GM23338 (cell line): ENCODE data around the gene AP1S3. TPM values are rescaled to one million over a fixed set of nuclear protein-coding genes. Genes with fewer than 3 reads are reported as not detected.

Experiments used
- ATAC-seq: fragments of 200-7000 bp; cut with Tn5 transposase; 3 replicates; pipeline ENCODE4 v1.9.1; 2020
- DNase-seq: peaks from one replicate; pipeline ENCODE4 v3.0.0-alpha.2; 2015; ENCODE audit warnings: low spot score
- H2AFZ ChIP-seq: fragments of 200-600 bp; sonication (generic); 2 replicates; pipeline ENCODE4 v1.8.0; 2016; ENCODE audit warnings: antibody characterized with exemption, mild to moderate bottlenecking, moderate library complexity
- H3F3A ChIP-seq: fragments of 200-600 bp; sonication (generic); replicated peaks from 2 replicates; pipeline ENCODE4 v1.8.0; 2017; ENCODE audit warnings: antibody characterized with exemption, mixed run types, low read depth
- H3K27ac ChIP-seq: fragments of 200-600 bp; sonication (generic); 2 replicates; pipeline ENCODE4 v1.6.1; 2016; ENCODE audit warnings: low read depth
- H3K27me3 ChIP-seq: fragments of 200-600 bp; sonication (generic); 2 replicates; pipeline ENCODE4 v1.8.0; 2016; ENCODE audit warnings: mild to moderate bottlenecking, mixed run types, moderate library complexity; ENCODE audit not compliant: insufficient read depth
- H3K36me3 ChIP-seq: fragments of 200-600 bp; sonication (generic); 2 replicates; pipeline ENCODE4 v1.8.0; 2016; ENCODE audit warnings: mild to moderate bottlenecking; ENCODE audit not compliant: insufficient read depth
- H3K4me1 ChIP-seq: fragments of 200-600 bp; sonication (generic); 2 replicates; pipeline ENCODE4 v1.8.0; 2016; ENCODE audit warnings: mild to moderate bottlenecking, moderate library complexity; ENCODE audit not compliant: insufficient read depth
- H3K4me2 ChIP-seq: fragments of 200-600 bp; sonication (generic); 2 replicates; pipeline ENCODE4 v1.7.1; 2017; ENCODE audit warnings: mixed run types
- H3K4me3 ChIP-seq: fragments of 200-600 bp; sonication (generic); 2 replicates; pipeline ENCODE4 v1.6.1; 2016; ENCODE audit warnings: mixed run types
- H3K79me2 ChIP-seq: fragments of 200-600 bp; sonication (generic); replicated peaks from 2 replicates; pipeline ENCODE4 v1.8.0; 2017; ENCODE audit warnings: mild to moderate bottlenecking; ENCODE audit not compliant: insufficient read depth
- H3K9me2 ChIP-seq: fragments of 200-600 bp; sonication (generic); 2 replicates; pipeline ENCODE4 v1.8.0; 2017; ENCODE audit not compliant: insufficient read depth
- H4K20me1 ChIP-seq: fragments of 200-600 bp; sonication (generic); replicated peaks from 2 replicates; pipeline ENCODE4 v1.8.0; 2017; ENCODE audit warnings: mild to moderate bottlenecking; ENCODE audit not compliant: insufficient read depth
- H3K27ac Mint-ChIP-seq: 2 replicates; pipeline ENCODE4 v1.8.0; 2020; ENCODE audit warnings: inconsistent platforms, mild to moderate bottlenecking, moderate library complexity, mixed read lengths
- H3K27me3 Mint-ChIP-seq: 3 replicates; pipeline ENCODE4 v1.8.0; 2022; ENCODE audit warnings: low read depth, mild to moderate bottlenecking, moderate library complexity, mixed read lengths, inconsistent platforms; ENCODE audit not compliant: insufficient read depth, poor library complexity
- H3K36me3 Mint-ChIP-seq: 3 replicates; pipeline ENCODE4 v1.8.0; 2021; ENCODE audit warnings: low read depth, mild to moderate bottlenecking, inconsistent platforms, moderate library complexity, mixed read lengths
- H3K4me1 Mint-ChIP-seq: 3 replicates; pipeline ENCODE4 v1.8.0; 2020; ENCODE audit warnings: mild to moderate bottlenecking, inconsistent platforms, mixed read lengths
- H3K4me3 Mint-ChIP-seq: 3 replicates; pipeline ENCODE4 v1.8.0; 2021; ENCODE audit warnings: moderate library complexity, mild to moderate bottlenecking, inconsistent platforms, mixed read lengths
- H3K9me3 Mint-ChIP-seq: 3 replicates; pipeline ENCODE4 v1.8.0; 2020; ENCODE audit warnings: moderate library complexity, mild to moderate bottlenecking, inconsistent platforms, mixed read lengths
- CREB1 ChIP-seq: fragments of 250-450 bp; sonication (Bioruptor Pico); IDR thresholded peaks from 2 replicates; pipeline ENCODE4 v1.5.0; 2020; ENCODE audit warnings: low read depth, mild to moderate bottlenecking, moderate library complexity
- EZH2 ChIP-seq: fragments of 200-600 bp; sonication (generic); IDR thresholded peaks from one replicate; pipeline ENCODE4 v1.8.0; 2017; ENCODE audit warnings: antibody characterized with exemption, mild to moderate bottlenecking, low read depth; ENCODE audit not compliant: unreplicated experiment
- EZH2phosphoT487 ChIP-seq: fragments of 200-600 bp; sonication (generic); IDR thresholded peaks from one replicate; pipeline ENCODE4 v1.8.1; 2018; ENCODE audit warnings: antibody characterized with exemption; ENCODE audit not compliant: unreplicated experiment
- JUNB ChIP-seq: IDR thresholded peaks from one replicate; pipeline ENCODE4 v1.6.1; 2016; ENCODE audit warnings: antibody characterized with exemption; ENCODE audit not compliant: unreplicated experiment
- NANOG ChIP-seq: IDR thresholded peaks from 2 replicates; pipeline ENCODE4 v1.6.1; 2016; ENCODE audit warnings: antibody characterized with exemption, borderline replicate concordance
- POLR2AphosphoS5 ChIP-seq: IDR thresholded peaks from 2 replicates; pipeline ENCODE4 v1.6.1; 2016; ENCODE audit warnings: antibody characterized with exemption, low read depth
- STAT1 ChIP-seq: IDR thresholded peaks from one replicate; pipeline ENCODE4 v1.6.1; 2016; ENCODE audit warnings: antibody characterized with exemption; ENCODE audit not compliant: unreplicated experiment
- ZNF114 ChIP-seq: fragments of 250-450 bp; sonication (Bioruptor Pico); IDR thresholded peaks from 2 replicates; pipeline ENCODE4 v1.5.0; 2020; ENCODE audit warnings: mild to moderate bottlenecking, moderate library complexity
- ZNF331 ChIP-seq: fragments of 250-450 bp; sonication (Bioruptor Pico); IDR thresholded peaks from 2 replicates; pipeline ENCODE4 v1.5.0; 2020; ENCODE audit warnings: low read depth, mild to moderate bottlenecking, moderate library complexity
- polyA plus RNA-seq: library from polyadenylated mRNA; unstranded; fragments of >200 nt; fragmentation: Nextera tagmentation; extraction: Ambion mirVana; gene quantifications from 2 replicates; pipeline ENCODE4 v1.2.1, GENCODE V29; 2016
- total RNA-seq: library from RNA; depleted of rRNA; stranded (reverse); fragments of >200 nt; shearing (Covaris generic); gene quantifications from 2 replicates; pipeline ENCODE4 v1.2.3, GENCODE V29; 2014
- TF ChIP-seq, protein P1 (sequence below), 2 experiments: fragments of 200-600 bp in 1 of 2; sonication (generic) in 1 of 2; conservative IDR thresholded peaks; 2 replicates each; pipeline versions ENCODE4 v1.5.1 to v1.6.1; 2016 to 2017; ENCODE audit warnings: antibody characterized with exemption in 2 of 2, low read depth in 2 of 2, mild to moderate bottlenecking in 2 of 2, moderate library complexity in 1 of 2
- TF ChIP-seq, protein P2 (sequence below): fragments of 250-450 bp; sonication (Bioruptor Pico); IDR thresholded peaks from 2 replicates; pipeline ENCODE4 v1.5.0; 2020; ENCODE audit warnings: mild to moderate bottlenecking, moderate library complexity
- TF ChIP-seq, protein P3 (sequence below): IDR thresholded peaks from one replicate; pipeline ENCODE4 v1.6.1; 2018; ENCODE audit warnings: antibody characterized with exemption; ENCODE audit not compliant: unreplicated experiment
- TF ChIP-seq, protein P4 (sequence below): IDR thresholded peaks from 2 replicates; pipeline ENCODE4 v1.6.1; 2016; ENCODE audit warnings: antibody characterized with exemption

AP1S3 gene
- total and polyA plus RNA-seq, 2 experiments from 2014 or later: 8.8 to 25.5 TPM

DNA sequence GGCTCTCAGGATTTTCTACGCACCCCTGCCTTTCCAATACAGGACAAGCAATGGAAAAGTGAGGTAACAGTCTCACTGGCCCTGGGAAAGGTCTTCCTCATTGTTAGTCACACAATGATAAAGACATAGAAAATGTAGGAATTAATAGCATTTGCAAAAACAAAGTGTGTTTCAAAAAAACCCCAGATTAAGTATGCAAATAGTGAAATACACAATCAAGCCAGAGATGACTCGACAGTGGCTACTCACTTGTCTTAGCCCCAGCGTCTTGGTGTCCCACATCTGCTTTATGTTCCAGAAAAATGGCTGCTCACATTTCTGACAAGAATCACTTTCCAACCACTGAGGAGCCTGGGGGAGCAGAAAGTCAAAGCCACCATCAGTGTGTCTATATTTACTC is 47.0 kb upstream of the AP1S3 start:
- Histone ChIP-seq H3K9me2 (no peaks in the 10 kb centered on the region), H3K4me2 (no peak overlapping the region), H3K4me3 (no peak overlapping the region), H3K4me1 (no peaks in the 10 kb centered on the region), H3K27me3 (no peaks in the 10 kb centered on the region), H3F3A (no peaks in the 10 kb centered on the region; the same call in 1 of the 2 replicates), H4K20me1 (no peaks in the 10 kb centered on the region; the same call in none of the 2 replicates), H3K27ac (no peak overlapping the region), H3K36me3 (peaks cover 34% of the 10 kb centered on the region), H3K79me2 (no peaks in the 10 kb centered on the region), H2AFZ (no peak overlapping the region)
- Mint-ChIP-seq H3K27ac (no peak overlapping the region), H3K4me1 (no peaks in the 10 kb centered on the region; the same call in 2 of the 3 replicates), H3K36me3 (peaks cover 67% of the 10 kb centered on the region), H3K4me3 (no peak overlapping the region), H3K27me3 (peaks cover 2% of the 10 kb centered on the region), H3K9me3 (no peaks in the 10 kb centered on the region)
- TF ChIP-seq, protein P1, sequence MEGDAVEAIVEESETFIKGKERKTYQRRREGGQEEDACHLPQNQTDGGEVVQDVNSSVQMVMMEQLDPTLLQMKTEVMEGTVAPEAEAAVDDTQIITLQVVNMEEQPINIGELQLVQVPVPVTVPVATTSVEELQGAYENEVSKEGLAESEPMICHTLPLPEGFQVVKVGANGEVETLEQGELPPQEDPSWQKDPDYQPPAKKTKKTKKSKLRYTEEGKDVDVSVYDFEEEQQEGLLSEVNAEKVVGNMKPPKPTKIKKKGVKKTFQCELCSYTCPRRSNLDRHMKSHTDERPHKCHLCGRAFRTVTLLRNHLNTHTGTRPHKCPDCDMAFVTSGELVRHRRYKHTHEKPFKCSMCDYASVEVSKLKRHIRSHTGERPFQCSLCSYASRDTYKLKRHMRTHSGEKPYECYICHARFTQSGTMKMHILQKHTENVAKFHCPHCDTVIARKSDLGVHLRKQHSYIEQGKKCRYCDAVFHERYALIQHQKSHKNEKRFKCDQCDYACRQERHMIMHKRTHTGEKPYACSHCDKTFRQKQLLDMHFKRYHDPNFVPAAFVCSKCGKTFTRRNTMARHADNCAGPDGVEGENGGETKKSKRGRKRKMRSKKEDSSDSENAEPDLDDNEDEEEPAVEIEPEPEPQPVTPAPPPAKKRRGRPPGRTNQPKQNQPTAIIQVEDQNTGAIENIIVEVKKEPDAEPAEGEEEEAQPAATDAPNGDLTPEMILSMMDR (conservative IDR thresholded peaks at IDR 0.05; ENCODE audit: low read depth in 2 of 2): no peak
- TF ChIP-seq STAT1 (no peak), JUNB (no peak), POLR2AphosphoS5 (no peak), EZH2phosphoT487 (no peak), ZNF114 (CRISPR knock-in tag) (no peak), EZH2 (no peak), CREB1 (CRISPR knock-in tag) (no peak), NANOG (no peak), ZNF331 (CRISPR knock-in tag) (no peak)
- TF ChIP-seq, protein P2, sequence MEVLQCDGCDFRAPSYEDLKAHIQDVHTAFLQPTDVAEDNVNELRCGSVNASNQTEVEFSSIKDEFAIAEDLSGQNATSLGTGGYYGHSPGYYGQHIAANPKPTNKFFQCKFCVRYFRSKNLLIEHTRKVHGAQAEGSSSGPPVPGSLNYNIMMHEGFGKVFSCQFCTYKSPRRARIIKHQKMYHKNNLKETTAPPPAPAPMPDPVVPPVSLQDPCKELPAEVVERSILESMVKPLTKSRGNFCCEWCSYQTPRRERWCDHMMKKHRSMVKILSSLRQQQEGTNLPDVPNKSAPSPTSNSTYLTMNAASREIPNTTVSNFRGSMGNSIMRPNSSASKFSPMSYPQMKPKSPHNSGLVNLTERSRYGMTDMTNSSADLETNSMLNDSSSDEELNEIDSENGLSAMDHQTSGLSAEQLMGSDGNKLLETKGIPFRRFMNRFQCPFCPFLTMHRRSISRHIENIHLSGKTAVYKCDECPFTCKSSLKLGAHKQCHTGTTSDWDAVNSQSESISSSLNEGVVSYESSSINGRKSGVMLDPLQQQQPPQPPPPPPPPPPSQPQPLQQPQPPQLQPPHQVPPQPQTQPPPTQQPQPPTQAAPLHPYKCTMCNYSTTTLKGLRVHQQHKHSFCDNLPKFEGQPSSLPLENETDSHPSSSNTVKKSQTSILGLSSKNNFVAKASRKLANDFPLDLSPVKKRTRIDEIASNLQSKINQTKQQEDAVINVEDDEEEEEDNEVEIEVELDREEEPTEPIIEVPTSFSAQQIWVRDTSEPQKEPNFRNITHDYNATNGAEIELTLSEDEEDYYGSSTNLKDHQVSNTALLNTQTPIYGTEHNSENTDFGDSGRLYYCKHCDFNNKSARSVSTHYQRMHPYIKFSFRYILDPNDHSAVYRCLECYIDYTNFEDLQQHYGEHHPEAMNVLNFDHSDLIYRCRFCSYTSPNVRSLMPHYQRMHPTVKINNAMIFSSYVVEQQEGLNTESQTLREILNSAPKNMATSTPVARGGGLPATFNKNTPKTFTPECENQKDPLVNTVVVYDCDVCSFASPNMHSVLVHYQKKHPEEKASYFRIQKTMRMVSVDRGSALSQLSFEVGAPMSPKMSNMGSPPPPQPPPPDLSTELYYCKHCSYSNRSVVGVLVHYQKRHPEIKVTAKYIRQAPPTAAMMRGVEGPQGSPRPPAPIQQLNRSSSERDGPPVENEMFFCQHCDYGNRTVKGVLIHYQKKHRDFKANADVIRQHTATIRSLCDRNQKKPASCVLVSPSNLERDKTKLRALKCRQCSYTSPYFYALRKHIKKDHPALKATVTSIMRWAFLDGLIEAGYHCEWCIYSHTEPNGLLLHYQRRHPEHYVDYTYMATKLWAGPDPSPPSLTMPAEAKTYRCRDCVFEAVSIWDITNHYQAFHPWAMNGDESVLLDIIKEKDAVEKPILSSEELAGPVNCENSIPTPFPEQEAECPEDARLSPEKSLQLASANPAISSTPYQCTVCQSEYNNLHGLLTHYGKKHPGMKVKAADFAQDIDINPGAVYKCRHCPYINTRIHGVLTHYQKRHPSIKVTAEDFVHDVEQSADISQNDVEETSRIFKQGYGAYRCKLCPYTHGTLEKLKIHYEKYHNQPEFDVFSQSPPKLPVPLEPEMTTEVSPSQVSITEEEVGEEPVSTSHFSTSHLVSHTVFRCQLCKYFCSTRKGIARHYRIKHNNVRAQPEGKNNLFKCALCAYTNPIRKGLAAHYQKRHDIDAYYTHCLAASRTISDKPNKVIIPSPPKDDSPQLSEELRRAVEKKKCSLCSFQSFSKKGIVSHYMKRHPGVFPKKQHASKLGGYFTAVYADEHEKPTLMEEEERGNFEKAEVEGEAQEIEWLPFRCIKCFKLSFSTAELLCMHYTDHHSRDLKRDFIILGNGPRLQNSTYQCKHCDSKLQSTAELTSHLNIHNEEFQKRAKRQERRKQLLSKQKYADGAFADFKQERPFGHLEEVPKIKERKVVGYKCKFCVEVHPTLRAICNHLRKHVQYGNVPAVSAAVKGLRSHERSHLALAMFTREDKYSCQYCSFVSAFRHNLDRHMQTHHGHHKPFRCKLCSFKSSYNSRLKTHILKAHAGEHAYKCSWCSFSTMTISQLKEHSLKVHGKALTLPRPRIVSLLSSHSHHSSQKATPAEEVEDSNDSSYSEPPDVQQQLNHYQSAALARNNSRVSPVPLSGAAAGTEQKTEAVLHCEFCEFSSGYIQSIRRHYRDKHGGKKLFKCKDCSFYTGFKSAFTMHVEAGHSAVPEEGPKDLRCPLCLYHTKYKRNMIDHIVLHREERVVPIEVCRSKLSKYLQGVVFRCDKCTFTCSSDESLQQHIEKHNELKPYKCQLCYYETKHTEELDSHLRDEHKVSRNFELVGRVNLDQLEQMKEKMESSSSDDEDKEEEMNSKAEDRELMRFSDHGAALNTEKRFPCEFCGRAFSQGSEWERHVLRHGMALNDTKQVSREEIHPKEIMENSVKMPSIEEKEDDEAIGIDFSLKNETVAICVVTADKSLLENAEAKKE: no peak
- TF ChIP-seq, protein P3, sequence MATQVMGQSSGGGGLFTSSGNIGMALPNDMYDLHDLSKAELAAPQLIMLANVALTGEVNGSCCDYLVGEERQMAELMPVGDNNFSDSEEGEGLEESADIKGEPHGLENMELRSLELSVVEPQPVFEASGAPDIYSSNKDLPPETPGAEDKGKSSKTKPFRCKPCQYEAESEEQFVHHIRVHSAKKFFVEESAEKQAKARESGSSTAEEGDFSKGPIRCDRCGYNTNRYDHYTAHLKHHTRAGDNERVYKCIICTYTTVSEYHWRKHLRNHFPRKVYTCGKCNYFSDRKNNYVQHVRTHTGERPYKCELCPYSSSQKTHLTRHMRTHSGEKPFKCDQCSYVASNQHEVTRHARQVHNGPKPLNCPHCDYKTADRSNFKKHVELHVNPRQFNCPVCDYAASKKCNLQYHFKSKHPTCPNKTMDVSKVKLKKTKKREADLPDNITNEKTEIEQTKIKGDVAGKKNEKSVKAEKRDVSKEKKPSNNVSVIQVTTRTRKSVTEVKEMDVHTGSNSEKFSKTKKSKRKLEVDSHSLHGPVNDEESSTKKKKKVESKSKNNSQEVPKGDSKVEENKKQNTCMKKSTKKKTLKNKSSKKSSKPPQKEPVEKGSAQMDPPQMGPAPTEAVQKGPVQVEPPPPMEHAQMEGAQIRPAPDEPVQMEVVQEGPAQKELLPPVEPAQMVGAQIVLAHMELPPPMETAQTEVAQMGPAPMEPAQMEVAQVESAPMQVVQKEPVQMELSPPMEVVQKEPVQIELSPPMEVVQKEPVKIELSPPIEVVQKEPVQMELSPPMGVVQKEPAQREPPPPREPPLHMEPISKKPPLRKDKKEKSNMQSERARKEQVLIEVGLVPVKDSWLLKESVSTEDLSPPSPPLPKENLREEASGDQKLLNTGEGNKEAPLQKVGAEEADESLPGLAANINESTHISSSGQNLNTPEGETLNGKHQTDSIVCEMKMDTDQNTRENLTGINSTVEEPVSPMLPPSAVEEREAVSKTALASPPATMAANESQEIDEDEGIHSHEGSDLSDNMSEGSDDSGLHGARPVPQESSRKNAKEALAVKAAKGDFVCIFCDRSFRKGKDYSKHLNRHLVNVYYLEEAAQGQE: no peak
- TF ChIP-seq, protein P4, sequence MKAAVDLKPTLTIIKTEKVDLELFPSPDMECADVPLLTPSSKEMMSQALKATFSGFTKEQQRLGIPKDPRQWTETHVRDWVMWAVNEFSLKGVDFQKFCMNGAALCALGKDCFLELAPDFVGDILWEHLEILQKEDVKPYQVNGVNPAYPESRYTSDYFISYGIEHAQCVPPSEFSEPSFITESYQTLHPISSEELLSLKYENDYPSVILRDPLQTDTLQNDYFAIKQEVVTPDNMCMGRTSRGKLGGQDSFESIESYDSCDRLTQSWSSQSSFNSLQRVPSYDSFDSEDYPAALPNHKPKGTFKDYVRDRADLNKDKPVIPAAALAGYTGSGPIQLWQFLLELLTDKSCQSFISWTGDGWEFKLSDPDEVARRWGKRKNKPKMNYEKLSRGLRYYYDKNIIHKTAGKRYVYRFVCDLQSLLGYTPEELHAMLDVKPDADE: no peak
- DNase-seq (no peak), ATAC-seq (no peak)
